Measurements from ENCODE around the gene CYP3A5.

Gene CYP3A5

DNA sequence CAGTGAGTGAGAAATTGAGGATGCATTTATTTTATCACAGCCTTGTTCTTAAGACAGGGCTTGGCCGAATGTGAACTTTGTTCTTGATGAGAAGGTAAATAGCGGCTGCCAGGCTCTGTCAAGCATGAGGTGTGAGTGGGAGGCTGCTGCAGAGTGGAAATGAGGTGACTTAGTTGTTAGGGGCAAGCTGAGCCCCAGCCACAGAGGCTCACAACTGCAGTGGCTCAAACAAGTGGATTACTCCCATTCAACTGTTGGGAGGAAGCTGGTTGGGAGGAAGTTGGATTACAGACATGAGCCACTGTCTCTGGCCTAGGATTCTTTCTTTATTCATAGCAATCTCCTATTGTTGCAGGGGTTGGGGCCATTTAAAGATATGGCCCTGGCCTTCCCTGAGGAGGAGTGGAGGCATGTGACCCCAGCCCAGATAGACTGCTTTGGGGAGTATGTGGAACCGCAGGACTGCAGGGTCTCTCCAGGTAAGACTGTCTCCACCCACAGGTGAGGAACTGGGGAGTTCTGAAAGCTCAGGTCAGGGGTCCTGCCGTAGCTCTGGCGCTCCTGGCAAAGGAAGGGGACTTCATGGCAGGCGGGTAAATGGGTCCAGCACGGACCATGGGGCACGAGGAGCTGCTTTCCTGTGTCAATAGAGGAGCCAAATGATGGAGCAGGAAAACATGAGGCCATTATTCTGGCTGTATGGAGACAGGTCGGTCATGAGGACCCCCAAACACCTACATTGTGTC lies 55.9 kb downstream of the CYP3A5 start:
- FAIRE-seq = no peak

GRCh38 chr7:99623091-99623693 lies 56.6 kb downstream of the CYP3A5 start:
- TF ChIP-seq CTCF (IDR thresholded peaks at IDR 0.05; ENCODE audit: insufficient read depth, missing control alignments) = no peak
- FAIRE-seq (no peak), DNase-seq (ENCODE audit: insufficient read length, low spot score) (no peak)

More for the DNA sequence above, 55.9 kb downstream of the CYP3A5 start:
- DNase-seq (ENCODE audit: insufficient read length, low spot score) = no peak
- no peak for TF ChIP-seq CTCF (IDR thresholded peaks at IDR 0.05; ENCODE audit: insufficient read depth, missing control alignments)

DNA sequence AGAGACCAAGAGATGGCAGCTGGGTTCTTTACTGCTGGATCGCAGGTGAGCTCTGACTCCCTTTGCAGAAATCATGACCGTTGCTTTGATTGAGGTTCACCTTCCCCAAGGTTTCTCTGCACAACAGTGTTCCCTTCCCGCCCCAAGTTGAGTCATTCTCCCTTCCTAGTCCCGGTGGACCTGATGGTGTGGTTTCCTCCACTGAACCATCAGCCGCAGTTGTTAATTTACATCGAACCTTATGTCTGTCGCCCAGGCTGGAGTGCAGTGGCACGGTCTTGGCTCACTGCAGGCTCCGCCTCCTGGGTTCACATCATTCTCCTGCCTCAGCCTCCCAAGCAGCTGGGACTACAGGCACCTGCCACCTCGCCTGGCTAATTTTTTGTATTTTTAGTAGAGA lies 57.2 kb downstream of the CYP3A5 start:
- DNase-seq (ENCODE audit: insufficient read length, low spot score) = no peak
- no peak for TF ChIP-seq CTCF (IDR thresholded peaks at IDR 0.05; ENCODE audit: insufficient read depth, missing control alignments)
- no peak for FAIRE-seq

GRCh38 chr7:99621271-99621670 lies 58.5 kb downstream of the CYP3A5 start:
- DNase-seq (ENCODE audit: insufficient read length, low spot score) (no peak), FAIRE-seq (no peak)
- TF ChIP-seq CTCF (IDR thresholded peaks at IDR 0.05; ENCODE audit: insufficient read depth, missing control alignments) = no peak

GRCh38 chr7:99619571-99620130 lies 60.1 kb downstream of the CYP3A5 start:
- no peak for FAIRE-seq
- TF ChIP-seq CTCF (IDR thresholded peaks at IDR 0.05; ENCODE audit: insufficient read depth, missing control alignments) = no peak
- no peak for DNase-seq (ENCODE audit: insufficient read length, low spot score)

DNA sequence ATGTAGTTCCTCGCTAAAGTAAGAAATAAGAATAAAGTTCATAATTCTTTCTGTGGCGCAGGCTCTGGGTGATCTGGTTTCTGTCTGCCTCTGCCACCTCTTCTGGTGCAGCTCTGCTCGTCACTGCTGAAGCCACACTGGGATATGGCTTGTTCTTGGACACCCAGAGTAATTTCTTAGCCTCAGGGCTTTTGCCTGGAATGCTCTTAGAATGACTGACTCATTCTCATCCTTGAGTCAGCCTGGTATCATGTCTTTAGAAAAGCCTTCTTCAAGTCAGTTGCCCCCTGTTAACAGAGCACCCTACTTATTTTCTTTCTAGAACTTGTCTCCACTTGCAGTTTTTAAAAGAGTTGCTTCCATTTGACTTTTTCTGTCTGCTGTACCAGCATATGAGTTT lies 61.1 kb downstream of the CYP3A5 start:
- FAIRE-seq = no peak
- no peak for TF ChIP-seq CTCF (IDR thresholded peaks at IDR 0.05; ENCODE audit: insufficient read depth, missing control alignments)
- no peak for DNase-seq (ENCODE audit: insufficient read length, low spot score)
